Forelimb muscle (tissue), 1 donor: Measurements from ENCODE around the gene MRPS23. TPM values are rescaled to one million over a fixed set of nuclear protein-coding genes. Genes with fewer than 3 reads are reported as not detected.

Experiments used
- DNase-seq: peaks from one replicate; pipeline ENCODE4 v3.0.0-alpha.2; 2013; ENCODE audit warnings: low read depth
- polyA plus RNA-seq: library from polyadenylated mRNA; unstranded; fragments of 120-200 nt; gene quantifications from one replicate; pipeline ENCODE4 v1.2.1, GENCODE V29; 2013; ENCODE audit not compliant: insufficient read length

Gene MRPS23
- polyA plus RNA-seq = 36.1 TPM

GRCh38 chr17:57849874-57850754 lies at the start of gene MRPS23:
TSS of gene MRPS23 (minus strand) at chr17:57850044. CDS start at chr17:57850010, 34 bp downstream.
- DNase-seq = peak; percentile 96

- DNase-seq = no peak
Observed at GRCh38 chr17:57899391-57899790, 49.5 kb upstream of the MRPS23 start.

GRCh38 chr17:57898487-57899311 lies 48.9 kb upstream of the MRPS23 start:
- DNase-seq = no peak

- no peak for DNase-seq
Observed at GRCh38 chr17:57895382-57896060, 45.7 kb upstream of the MRPS23 start.

- no peak for DNase-seq
Observed at GRCh38 chr17:57894848-57895247, 45.0 kb upstream of the MRPS23 start.

GRCh38 chr17:57892820-57893595 lies 43.2 kb upstream of the MRPS23 start:
- DNase-seq = peak; percentile 81

- no peak for DNase-seq
Observed at GRCh38 chr17:57892146-57892819, 42.4 kb upstream of the MRPS23 start.

- no peak for DNase-seq
Observed at GRCh38 chr17:57890857-57891232, 41.0 kb upstream of the MRPS23 start.

GRCh38 chr17:57889892-57890856 lies 40.3 kb upstream of the MRPS23 start:
- no peak for DNase-seq

- no peak for DNase-seq
Observed at GRCh38 chr17:57889252-57889651, 39.4 kb upstream of the MRPS23 start.

- DNase-seq = no peak
Observed at GRCh38 chr17:57888311-57889216, 38.7 kb upstream of the MRPS23 start.

GRCh38 chr17:57887161-57887560 lies 37.3 kb upstream of the MRPS23 start:
- DNase-seq = no peak

- DNase-seq = no peak
Observed at GRCh38 chr17:57886020-57886419, 36.2 kb upstream of the MRPS23 start.

GRCh38 chr17:57885148-57885915 lies 35.5 kb upstream of the MRPS23 start:
- no peak for DNase-seq

GRCh38 chr17:57881783-57882351 lies 32.0 kb upstream of the MRPS23 start:
- no peak for DNase-seq

GRCh38 chr17:57881143-57881542 lies 31.3 kb upstream of the MRPS23 start:
- peak; percentile 84 for DNase-seq

GRCh38 chr17:57880086-57880456 lies 30.2 kb upstream of the MRPS23 start:
- no peak for DNase-seq
